GM10266 (cell line): ENCODE results near the gene MRNIP.

Source experiments
- DNase-seq: peaks from one replicate; pipeline ENCODE4 v3.0.0; 2012; ENCODE audit errors: extremely low spot score
- TF ChIP-seq, protein P1 (sequence below): IDR thresholded peaks from 2 replicates; pipeline ENCODE4 v1.5.1; 2012; ENCODE audit warnings: mild to moderate bottlenecking, low read depth; ENCODE audit not compliant: control insufficient read depth, insufficient read depth; ENCODE audit errors: missing control alignments

The MRNIP gene

DNA sequence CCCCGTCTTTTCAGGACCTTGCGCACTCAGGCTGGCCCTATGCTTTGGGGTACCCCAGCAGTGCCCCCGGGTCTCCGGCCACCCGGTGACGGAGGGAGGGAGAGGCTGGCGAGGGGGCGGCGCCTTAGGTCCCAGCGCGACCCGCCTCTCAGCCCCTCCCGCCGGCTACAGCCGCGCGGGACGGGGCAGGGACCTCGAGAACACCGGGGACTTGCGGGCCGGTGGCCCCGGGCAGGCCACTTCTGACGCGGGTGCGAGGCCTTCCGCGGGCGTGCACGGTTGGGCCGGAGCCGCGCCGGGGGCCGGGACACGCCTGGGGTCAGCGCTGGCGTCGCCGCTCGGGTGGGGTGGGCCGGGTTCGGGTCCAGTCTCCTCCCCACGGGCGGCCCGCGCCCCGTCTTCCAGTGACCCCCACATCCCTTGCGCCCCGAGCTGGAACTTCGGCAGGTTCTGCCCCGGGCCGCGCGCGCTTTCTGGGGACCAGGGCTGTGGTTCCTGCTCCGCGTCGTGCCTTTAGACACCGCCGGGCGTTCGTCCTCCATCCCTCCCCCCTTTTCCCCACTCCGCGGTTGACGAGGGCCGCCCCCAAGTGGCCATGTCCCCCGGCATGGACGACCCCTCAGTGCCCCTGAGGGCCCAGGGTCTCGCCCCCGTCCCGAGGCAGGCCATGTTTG is 41.7 kb downstream of the MRNIP start:
- TF ChIP-seq, protein P1, sequence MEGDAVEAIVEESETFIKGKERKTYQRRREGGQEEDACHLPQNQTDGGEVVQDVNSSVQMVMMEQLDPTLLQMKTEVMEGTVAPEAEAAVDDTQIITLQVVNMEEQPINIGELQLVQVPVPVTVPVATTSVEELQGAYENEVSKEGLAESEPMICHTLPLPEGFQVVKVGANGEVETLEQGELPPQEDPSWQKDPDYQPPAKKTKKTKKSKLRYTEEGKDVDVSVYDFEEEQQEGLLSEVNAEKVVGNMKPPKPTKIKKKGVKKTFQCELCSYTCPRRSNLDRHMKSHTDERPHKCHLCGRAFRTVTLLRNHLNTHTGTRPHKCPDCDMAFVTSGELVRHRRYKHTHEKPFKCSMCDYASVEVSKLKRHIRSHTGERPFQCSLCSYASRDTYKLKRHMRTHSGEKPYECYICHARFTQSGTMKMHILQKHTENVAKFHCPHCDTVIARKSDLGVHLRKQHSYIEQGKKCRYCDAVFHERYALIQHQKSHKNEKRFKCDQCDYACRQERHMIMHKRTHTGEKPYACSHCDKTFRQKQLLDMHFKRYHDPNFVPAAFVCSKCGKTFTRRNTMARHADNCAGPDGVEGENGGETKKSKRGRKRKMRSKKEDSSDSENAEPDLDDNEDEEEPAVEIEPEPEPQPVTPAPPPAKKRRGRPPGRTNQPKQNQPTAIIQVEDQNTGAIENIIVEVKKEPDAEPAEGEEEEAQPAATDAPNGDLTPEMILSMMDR = peak; percentile 24
- peak; percentile 52 for DNase-seq

DNA sequence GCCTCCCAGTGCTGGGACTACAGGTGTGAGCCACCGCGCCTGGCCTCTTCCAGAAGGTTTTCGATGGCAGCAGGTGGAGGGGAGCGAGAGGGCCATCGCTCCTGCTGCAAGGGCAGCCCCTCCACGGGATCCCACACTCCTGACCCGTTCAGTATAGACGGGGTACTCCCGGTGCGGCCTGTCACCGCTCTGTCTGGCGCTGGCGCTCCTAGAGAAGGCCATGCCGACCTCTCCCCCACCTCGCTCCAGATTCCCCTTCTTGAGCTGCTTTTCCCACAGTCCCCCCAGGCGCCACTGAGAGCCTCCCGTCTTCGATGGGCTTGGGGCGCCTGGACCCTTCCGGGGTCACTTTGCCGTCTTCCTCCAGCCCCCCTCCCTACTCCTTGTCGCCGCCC is 42.2 kb downstream of the MRNIP start:
- TF ChIP-seq, protein P1 = no peak
- no peak for DNase-seq

DNA sequence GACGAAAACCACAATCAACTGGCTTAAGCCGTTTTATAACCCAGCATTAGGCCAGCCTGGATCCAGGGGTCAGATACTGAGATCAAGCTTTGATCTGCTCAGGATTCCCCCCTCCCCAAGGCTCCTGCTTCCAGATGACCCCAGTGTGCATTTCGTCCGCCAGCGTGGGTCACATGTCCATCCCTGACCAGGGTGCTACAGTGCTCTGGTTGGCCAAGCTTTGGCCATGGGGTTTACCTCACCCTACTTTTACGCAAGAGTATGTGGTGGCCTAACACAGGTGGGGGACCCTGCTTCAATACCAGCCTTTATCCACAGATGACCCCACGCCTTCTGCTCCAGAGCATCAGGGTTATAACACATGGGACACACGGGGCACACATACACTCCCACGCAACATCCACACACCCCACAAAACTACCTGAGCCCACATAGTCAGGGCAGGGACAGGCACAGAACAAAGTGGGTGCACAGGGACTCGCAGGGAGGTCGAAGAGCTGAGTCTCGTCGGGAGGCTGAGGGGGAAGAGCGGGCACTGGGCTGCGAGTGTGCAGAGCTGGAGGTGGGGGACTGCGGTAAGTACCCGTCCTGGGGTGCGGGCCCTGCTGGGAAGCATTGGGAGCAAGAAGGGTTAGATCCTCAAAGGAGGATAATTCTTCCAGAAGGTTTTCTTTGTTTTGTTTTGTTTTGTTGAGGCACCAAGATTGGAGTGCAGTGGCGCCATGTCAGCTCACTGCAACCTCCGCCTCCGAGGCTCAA is 42.9 kb downstream of the MRNIP start:
- TF ChIP-seq, protein P1 = no peak
- no peak for DNase-seq

DNA sequence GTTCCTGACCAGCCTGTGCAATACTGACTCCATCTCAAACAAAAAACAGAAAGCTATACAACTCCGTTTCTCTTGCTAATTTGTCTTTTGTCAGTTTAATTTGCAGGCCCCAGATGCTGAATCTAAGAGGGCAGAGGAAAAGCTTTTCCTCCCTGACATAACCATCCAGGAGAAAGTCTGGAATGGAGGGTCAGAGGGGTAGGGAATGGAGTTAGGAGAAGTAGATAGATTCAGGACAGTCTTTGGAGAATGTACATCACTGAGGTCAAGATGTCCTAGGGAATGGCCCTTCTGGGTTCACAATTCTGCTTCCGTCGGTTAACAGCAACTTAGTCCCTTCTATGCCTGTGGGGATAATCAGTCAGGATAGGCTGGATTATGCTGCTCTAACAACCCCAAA is 44.5 kb downstream of the MRNIP start:
- TF ChIP-seq, protein P1 = no peak
- no peak for DNase-seq

DNA sequence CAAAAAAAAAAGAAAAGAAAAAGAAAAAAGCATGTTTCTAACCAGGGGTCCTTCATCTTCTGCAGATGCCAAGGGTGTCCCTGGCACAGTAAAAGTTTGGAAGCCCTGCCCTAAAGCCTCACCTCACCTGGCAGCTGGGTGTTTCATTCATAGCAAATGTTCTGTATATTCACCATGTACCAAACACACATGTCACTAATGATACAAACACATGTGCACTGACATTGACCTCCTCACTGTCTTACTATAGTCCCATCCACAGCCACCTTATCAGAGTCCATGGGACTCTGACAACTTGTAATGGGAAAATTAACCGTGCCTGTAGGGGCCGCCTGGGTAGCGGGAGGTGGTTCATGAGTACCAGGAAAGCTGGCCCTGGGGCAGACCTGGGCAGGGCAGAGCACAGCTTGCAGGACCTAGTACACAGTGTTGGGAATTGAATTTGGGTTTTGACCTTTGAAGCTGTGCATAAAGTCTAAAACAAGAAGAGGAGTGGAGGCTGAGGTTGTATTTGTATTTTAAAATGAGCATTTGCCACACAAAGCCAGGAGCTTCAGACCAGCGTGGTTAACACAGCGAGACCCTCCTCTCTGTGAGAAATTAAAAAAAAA is 45.5 kb downstream of the MRNIP start:
- DNase-seq = no peak
- TF ChIP-seq, protein P1 = no peak

DNA sequence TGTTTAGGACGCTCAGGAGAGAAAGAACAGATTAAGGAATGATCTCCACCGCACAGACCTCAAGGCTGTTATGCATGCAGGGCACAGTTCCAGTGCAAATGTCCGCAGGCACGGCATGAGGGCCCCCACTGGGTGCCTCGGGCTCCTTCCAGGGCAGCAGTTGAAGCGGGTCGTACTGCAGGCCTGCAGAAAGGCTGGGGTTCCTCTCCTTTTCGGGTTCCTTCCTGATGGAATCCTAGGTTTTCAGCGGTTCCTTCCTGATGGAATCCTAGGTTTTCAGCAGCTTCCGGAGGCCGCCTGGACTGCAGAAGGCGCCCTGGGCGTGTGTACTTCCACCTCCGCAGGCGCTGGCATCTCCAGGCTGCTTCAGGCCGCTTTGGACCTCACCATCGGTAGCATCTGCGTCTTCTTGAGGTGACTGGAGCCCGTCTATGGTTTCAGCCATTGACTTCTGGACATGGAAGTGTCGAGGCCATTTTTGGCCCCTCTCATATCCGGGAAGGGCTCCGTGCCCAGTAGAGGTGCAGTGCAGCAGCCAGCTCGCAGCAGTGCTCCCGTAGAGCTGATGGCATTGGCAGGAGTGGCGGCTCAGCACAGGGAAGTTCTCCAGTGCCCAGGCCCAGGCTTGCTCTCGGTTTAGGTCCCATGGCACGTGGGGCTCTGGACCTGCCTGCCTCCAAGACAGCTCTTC is 46.3 kb downstream of the MRNIP start:
- DNase-seq = no peak

More for the DNA sequence above, 46.3 kb downstream of the MRNIP start:
- TF ChIP-seq, protein P1 = no peak
